GM12872 (cell line): Measurements from ENCODE around the gene TMEM125.

Experiments used
- CTCF ChIP-seq: IDR thresholded peaks from 3 replicates; pipeline ENCODE4 v1.5.1; 2011; ENCODE audit warnings: low read depth, mild to moderate bottlenecking, low read length, moderate library complexity; ENCODE audit not compliant: insufficient read depth

Gene TMEM125

GRCh38 chr1:43275826-43276620 is 6.2 kb downstream of the TMEM125 start:
- TF ChIP-seq CTCF: no peak

GRCh38 chr1:43276673-43277072 is 6.9 kb downstream of the TMEM125 start:
- TF ChIP-seq CTCF: no peak

GRCh38 chr1:43277116-43277876 is 7.5 kb downstream of the TMEM125 start:
- no peak for TF ChIP-seq CTCF

GRCh38 chr1:43279161-43279560 is 9.4 kb downstream of the TMEM125 start:
- TF ChIP-seq CTCF: no peak

- no peak for TF ChIP-seq CTCF
These were observed 9.9 kb downstream of the TMEM125 start for GRCh38 chr1:43279666-43280065.

- TF ChIP-seq CTCF: no peak
These were observed 10.9 kb downstream of the TMEM125 start for GRCh38 chr1:43280692-43281091.

- TF ChIP-seq CTCF: no peak
These were observed 12.7 kb downstream of the TMEM125 start for GRCh38 chr1:43282220-43283195.
